Pancreas (tissue), 10 donors: ENCODE measurements around the gene ARV1. TPM values are rescaled to one million over a fixed set of nuclear protein-coding genes. Genes with fewer than 3 reads are reported as not detected.
A peak's percentile ranks its signal among the peaks of the same experiment; 100 is the strongest.

Source experiments
- ATAC-seq, 4 donors: fragments of 200-7000 bp; cut with Tn5 transposase; one replicate each; pipeline versions ENCODE4 v1.8.0 to v1.9.1; 2020; ENCODE audit warnings: mild to moderate bottlenecking in 4 of 4, moderate library complexity in 4 of 4
- DNase-seq, 6 donors: peaks; one replicate each; pipeline ENCODE4 v3.0.0-alpha.2; 2020
- FAIRE-seq: peaks from 2 replicates; lab custom pipeline; 2012; peaks lifted over from hg19 to GRCh38; lab: Jason Lieb, UNC
- H3K27ac ChIP-seq, 4 donors: fragments of 200-600 bp; sonication (generic); 1 replicate in 3 of 4; 2 replicates in 1 of 4; pipeline versions ENCODE4 v1.5.0 to v1.8.0; 2020
- H3K27me3 ChIP-seq, 4 donors: fragments of 200-600 bp; one replicate each; pipeline ENCODE4 v1.8.0; 2021
- H3K36me3 ChIP-seq, 3 donors: fragments of 200-600 bp; sonication (generic) in 1 of 3; one replicate each; pipeline versions ENCODE4 v1.5.0 to v1.8.0; 2020 to 2021
- H3K4me1 ChIP-seq, 3 donors: fragments of 200-600 bp; one replicate each; pipeline ENCODE4 v1.8.0; 2021
- H3K4me3 ChIP-seq, 4 donors: fragments of 200-600 bp; sonication (generic) in 2 of 4; one replicate each; pipeline versions ENCODE4 v1.5.0 to v1.8.0; 2020 to 2021
- H3K9me3 ChIP-seq, 4 donors: fragments of 200-600 bp; one replicate each; pipeline ENCODE4 v1.8.0; 2021
- CTCF ChIP-seq, 4 donors: fragments of 200-600 bp; sonication (generic) in 3 of 4; IDR thresholded peaks; one replicate each; pipeline versions ENCODE4 v1.5.0 to v1.8.0; 2021; ENCODE audit warnings: antibody characterized with exemption in 4 of 4
- WGBS, 2 donors: extraction: QIAGEN DNeasy Blood & Tissue Kit; methylation state at CpG; one replicate each; pipeline ENCODE4 v1.1.7; 2013; 5-methylcytosine and 5-hydroxymethylcytosine counted together
- intact Hi-C, 3 donors: fragments of 100-400 bp; cut with DNase I; formaldehyde crosslinking; loops; one replicate each; pipeline versions ENCODE4 v1.11.1 to v1.14.2; 2022
- polyA plus RNA-seq, 2 donors: library from polyadenylated mRNA; stranded (reverse); fragments of 200-250 nt; gene quantifications; one replicate each; pipeline ENCODE4 v1.2.3, GENCODE V29; 2013
- total RNA-seq, 6 donors: library from RNA; stranded (reverse); fragmentation: NEBNext Ultra II Directional in 4 of 6; extraction: Animal tissue kit (Norgen Biotek cat#: 25700) in 4 of 6; gene quantifications; one replicate each; pipeline versions ENCODE4 v1.2.1 to v1.2.4, GENCODE V29; 2021 to 2023
- donor health status: healthy with polysubstance abuse.
- donor health status: DM: no; HTN: no; CAD: no; lungs with moderate emphysema.
- donor health status: DM: no; HTN: no; CAD: no.
- donor health status: control.
- donor health status: control.
- donor health status: Bipolar disorder and iron deficiency.
- donor health status: DM: yes; HTN: yes; CAD: no.
- donor health status: DM: no; HTN: no; CAD: no.
- donor health status: DM: no; HTN: no; CAD: no.
- donor health status: DM: yes; HTN: yes; CAD: no.

ARV1 gene
- total and polyA plus RNA-seq, 8 donors: 7.4 to 20.1 (median 9.0) TPM

- 56 to 60% methylated on average over 2 of the region's 2 CpGs for WGBS, 2 donors
- no peaks in the 10 kb centered on the region for H3K36me3 ChIP-seq
- DNase-seq (no peak), FAIRE-seq (no peak), ATAC-seq (no peak)
- H3K27me3 ChIP-seq: no peaks in the 10 kb centered on the region
- no peak overlapping the region for H3K27ac ChIP-seq
- no peaks in the 10 kb centered on the region for H3K9me3 ChIP-seq
- H3K4me1 ChIP-seq: peaks cover 9 to 14% (median 13%) of the 10 kb centered on the region in 3 donors
- TF ChIP-seq CTCF (IDR thresholded peaks at IDR 0.05): no peak
- H3K4me3 ChIP-seq: no peak overlapping the region
- intact Hi-C loops: no loop called here
Measured at GRCh38 chr1:230937371-230937770, 41.5 kb upstream of the ARV1 start.

- no peaks in the 10 kb centered on the region for H3K9me3 ChIP-seq
- WGBS, 2 donors: 29 to 34% methylated on average over 2 of the region's 2 CpGs
- H3K27ac ChIP-seq: no peak overlapping the region
- peak in 3 of 4 donors; percentile 65 to 86 (median 66) for ATAC-seq
- H3K36me3 ChIP-seq: no peaks in the 10 kb centered on the region
- peak in 1 of 6 donors; percentile 15 for DNase-seq
- peaks cover 9 to 14% (median 13%) of the 10 kb centered on the region in 3 donors for H3K4me1 ChIP-seq
- no peak overlapping the region for H3K4me3 ChIP-seq
- intact Hi-C loops: no loop called here
- FAIRE-seq: no peak
- TF ChIP-seq CTCF (IDR thresholded peaks at IDR 0.05): no peak
- H3K27me3 ChIP-seq: no peaks in the 10 kb centered on the region
Measured at GRCh38 chr1:230938924-230939368, 39.9 kb upstream of the ARV1 start.

GRCh38 chr1:230939806-230940489 is 38.9 kb upstream of the ARV1 start:
- H3K36me3 ChIP-seq: no peaks in the 10 kb centered on the region
- ATAC-seq (no peak), FAIRE-seq (no peak), DNase-seq (no peak)
- peaks cover 9 to 14% (median 13%) of the 10 kb centered on the region in 3 donors for H3K4me1 ChIP-seq
- no peak for TF ChIP-seq CTCF (IDR thresholded peaks at IDR 0.05)
- H3K27ac ChIP-seq: no peak overlapping the region
- intact Hi-C loops: no loop called here
- WGBS, 2 donors: 47 to 54% methylated on average over 4 of the region's 4 CpGs
- no peaks in the 10 kb centered on the region for H3K27me3 ChIP-seq
- no peaks in the 10 kb centered on the region for H3K9me3 ChIP-seq
- no peak overlapping the region for H3K4me3 ChIP-seq

- ATAC-seq (no peak), FAIRE-seq (no peak), DNase-seq (no peak)
- Histone ChIP-seq H3K4me3 (no peak overlapping the region), H3K4me1 (peaks cover 9 to 14% (median 13%) of the 10 kb centered on the region in 3 donors), H3K36me3 (no peaks in the 10 kb centered on the region), H3K9me3 (no peaks in the 10 kb centered on the region), H3K27me3 (no peaks in the 10 kb centered on the region), H3K27ac (no peak overlapping the region)
- intact Hi-C loops: no loop called here
- no peak for TF ChIP-seq CTCF (IDR thresholded peaks at IDR 0.05)
- 96 to 100% methylated on average over 1 of the region's 1 CpG for WGBS, 2 donors
Measured at GRCh38 chr1:230940848-230941247, 38.0 kb upstream of the ARV1 start.

GRCh38 chr1:230943048-230943593 is 35.8 kb upstream of the ARV1 start:
- intact Hi-C loops: no loop called here
- TF ChIP-seq CTCF (IDR thresholded peaks at IDR 0.05): no peak
- no peaks in the 10 kb centered on the region for H3K9me3 ChIP-seq
- no peak for ATAC-seq
- no peak overlapping the region for H3K4me3 ChIP-seq
- no peak for DNase-seq
- WGBS, 2 donors: 98 to 99% methylated on average over 2 of the region's 2 CpGs
- H3K27ac ChIP-seq: no peak overlapping the region
- H3K36me3 ChIP-seq: no peaks in the 10 kb centered on the region
- no peak for FAIRE-seq
- H3K27me3 ChIP-seq: no peaks in the 10 kb centered on the region
- H3K4me1 ChIP-seq: peaks cover 9 to 14% (median 13%) of the 10 kb centered on the region in 3 donors
